Caki2 (cell line): ENCODE measurements around the gene OPA3. TPM values are rescaled to one million over a fixed set of nuclear protein-coding genes. Genes with fewer than 3 reads are reported as not detected.
"Not testable (repeated sequence)": the region's sequence is repeated elsewhere in the genome, so short reads cannot be mapped to it uniquely, and the experiment has no call there.

Experiments used
- DNase-seq: peaks from one replicate; pipeline ENCODE4 v3.0.0-alpha.2; 2015; ENCODE audit warnings: low read depth
- in situ Hi-C: cut with HindIII; loops from 2 replicates; pipeline ENCODE4 v1.10.0; 2016; ENCODE audit warnings: low sequenced_read_pairs, low pct_unique_long_range_greater_than_20kb, mixed read lengths
- total RNA-seq: library from RNA; depleted of rRNA; stranded (reverse); fragments of >200 nt; shearing (Covaris generic); gene quantifications from 2 replicates; pipeline ENCODE4 v1.2.3, GENCODE V29; 2014; ENCODE audit warnings: low replicate concordance

The OPA3 gene
- total RNA-seq, 1 experiment from 2014 or later = 9.4 TPM

DNA sequence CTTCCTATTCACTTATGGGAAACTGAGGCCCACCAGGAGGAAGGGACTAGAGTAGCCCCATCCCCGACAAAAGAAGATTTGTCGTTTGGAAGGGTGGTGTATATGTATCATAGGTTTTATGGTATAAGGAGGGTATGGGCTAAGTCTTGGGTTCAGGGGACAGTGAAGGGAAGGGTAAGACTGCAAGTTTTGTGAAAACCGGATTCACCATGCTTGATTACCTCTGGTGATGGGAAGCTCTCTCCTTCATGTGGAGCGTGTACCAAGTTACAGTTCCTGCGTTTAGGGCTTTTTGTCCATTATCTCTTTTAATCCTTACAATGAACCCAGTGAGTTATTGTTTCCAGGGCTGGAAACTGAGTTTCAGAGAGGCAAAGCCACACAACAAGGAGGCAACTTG lies 73.5 kb downstream of the OPA3 start:
- no peak for DNase-seq
- in situ Hi-C loops = no loop called here

GRCh38 chr19:45510352-45510751 lies 74.2 kb downstream of the OPA3 start:
- in situ Hi-C loops = not testable (repeated sequence)

DNA sequence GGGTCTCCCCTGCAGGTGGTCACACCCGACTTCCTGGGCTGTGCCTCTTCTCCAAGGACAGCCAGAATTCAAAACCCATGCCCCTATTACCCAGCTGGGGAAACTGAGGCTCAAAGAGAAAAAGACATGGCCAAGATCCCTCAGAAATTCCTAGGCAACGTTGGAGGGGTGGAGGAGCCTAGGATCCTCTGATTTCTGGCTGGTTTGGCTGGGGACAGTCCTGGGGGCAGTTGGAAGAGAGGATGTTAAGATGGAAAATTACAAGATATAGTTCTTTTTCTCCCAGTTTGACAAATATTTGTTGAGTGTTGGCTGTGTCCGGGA lies 74.9 kb downstream of the OPA3 start:
- in situ Hi-C loops = no loop called here
- DNase-seq = no peak

More at GRCh38 chr19:45510352-45510751, 74.2 kb downstream of the OPA3 start:
- DNase-seq = not testable (repeated sequence)

- in situ Hi-C loops = no loop called here
- DNase-seq = peak; percentile 51
These were observed 75.5 kb downstream of the OPA3 start for GRCh38 chr19:45508861-45509691.

DNA sequence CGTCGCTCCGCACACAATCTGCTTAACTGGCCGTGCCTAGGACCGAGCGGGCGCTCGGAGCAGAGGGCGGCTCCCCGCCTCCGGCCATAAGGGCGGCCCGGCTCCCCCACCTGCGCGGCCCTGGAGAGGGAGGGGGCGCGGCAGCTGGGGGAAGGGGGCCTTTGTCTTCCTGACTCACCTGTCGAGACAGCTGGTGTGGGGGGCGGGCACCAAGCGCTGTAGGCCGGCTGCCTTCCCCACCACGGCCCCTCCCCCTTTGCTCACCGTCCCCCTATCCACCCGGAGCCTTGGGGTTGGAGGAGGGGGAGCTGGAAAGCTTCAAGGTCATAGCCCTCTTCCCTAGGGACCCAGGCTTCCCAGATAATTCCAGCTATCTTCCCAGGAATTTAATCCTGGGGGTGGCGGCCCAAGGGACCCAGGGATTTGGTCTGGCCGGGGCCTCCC lies 76.2 kb downstream of the OPA3 start:
- DNase-seq = peak; percentile 44
- in situ Hi-C loops = no loop called here

DNA sequence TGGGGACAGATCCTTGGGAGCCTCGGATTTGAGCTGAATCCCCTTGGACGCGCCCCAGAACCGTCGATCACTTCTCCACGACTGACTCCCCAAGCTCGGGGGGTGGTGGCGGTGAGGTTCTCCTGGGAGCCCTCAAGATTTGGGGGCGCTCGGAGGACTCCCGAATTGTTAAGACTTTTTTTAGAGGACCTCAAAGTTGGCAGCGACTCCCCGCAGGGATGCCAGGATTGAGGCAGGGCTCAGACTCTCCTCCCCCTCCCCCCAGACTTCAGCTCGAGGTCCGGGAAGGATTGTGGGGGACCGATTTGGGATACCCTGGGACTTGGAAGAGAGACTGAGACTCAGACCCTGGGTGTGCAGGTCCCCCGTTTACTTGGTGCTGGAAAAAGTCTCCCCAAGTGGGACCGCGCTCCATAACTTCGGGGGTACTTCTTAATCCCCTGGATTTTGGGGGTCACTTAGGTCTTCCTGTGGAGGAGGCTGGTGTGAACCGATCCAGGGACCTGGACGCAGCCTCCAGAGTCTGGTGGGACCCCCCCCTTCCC lies 76.7 kb downstream of the OPA3 start:
- in situ Hi-C loops = no loop called here
- no peak for DNase-seq

DNA sequence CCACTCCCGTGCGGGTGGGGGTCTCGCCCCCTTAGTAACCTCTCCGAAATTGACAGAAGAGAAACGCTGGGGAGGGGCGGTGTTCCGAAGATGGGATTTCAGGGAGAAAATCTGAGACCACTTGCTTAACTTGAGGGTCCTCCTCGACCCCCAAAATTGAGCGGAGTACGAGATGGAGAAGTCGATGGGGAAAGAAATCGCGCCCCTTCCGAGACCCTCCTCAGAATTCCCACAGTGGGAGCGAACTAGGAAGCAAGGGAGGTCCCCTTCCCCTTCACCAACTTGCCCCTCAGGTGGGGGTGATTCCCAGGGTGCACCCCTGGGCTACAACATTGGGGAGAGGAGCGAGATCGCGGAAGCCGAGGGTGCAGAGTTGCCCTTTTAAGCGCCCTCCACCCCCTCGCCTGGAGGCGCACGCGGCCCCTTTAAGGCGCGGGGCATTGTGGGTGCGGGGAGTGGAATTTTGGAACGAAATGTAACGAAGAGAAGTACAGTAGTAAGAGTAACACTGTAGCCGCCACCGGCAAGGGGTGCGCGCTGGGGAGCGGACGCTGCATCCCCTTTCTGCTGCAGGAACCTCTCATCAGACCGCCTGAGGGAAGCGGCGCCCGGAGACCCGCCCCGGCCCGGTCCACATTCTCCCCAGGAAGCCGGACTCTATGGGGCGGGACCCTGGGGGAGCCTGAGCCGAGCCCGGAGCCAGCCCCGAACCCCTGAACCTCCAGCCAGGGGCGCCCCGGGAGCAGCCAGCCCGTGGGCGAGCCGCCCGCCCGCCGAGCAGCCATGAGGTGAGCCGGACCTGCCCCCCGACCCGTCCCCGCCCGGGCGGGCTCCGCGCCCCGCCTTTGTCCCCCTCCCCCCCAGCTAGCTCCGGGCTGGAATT lies 77.4 kb downstream of the OPA3 start, which contains the start of gene VASP:
VASP (plus strand) TSS at position 491 of the 883 bp plus-strand sequence; CDS start at position 784, 293 bp downstream.
- in situ Hi-C loops = no loop called here
- peak; percentile 90 for DNase-seq

- in situ Hi-C loops = no loop called here
- peak; percentile 96 for DNase-seq
These were observed 78.2 kb downstream of the OPA3 start for GRCh38 chr19:45506246-45506988.

DNA sequence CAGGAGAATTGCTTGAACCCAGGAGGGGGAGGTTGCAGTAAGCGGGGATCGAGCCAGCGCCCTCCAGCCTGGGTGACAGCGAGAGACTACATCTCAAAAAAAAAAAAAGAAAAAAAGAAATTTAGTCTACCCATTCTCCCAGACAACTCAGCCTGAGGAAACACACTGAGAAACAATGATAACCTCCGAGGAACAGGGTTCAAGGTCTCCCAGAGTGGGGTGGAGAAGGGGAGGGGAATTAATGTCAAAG lies 78.7 kb downstream of the OPA3 start:
- in situ Hi-C loops = no loop called here
- DNase-seq = no peak

- DNase-seq = no peak
- in situ Hi-C loops = no loop called here
These were observed 79.2 kb downstream of the OPA3 start for GRCh38 chr19:45505151-45505995.

DNA sequence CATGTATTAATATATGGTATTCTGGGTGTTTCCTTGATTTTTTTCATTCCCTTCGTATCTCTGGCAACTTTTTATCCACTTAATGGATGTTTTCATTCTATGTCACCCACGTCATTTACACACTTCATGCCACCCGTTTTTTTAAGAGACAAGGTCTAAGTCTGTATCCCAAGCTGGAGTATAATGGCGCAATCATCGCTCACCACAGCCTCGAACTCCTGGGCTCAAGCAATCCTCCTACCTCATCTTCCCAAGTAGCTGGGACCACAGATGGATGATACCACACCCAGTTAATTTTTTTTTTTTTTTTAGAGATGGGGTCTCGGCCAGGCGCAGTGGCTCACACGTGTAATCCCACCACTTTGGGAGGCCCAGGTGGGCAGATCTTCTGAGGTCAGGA lies 80.7 kb downstream of the OPA3 start:
- in situ Hi-C loops = no loop called here
- no peak for DNase-seq

GRCh38 chr19:45502111-45502510 lies 82.5 kb downstream of the OPA3 start:
- DNase-seq = no peak
- in situ Hi-C loops = no loop called here

DNA sequence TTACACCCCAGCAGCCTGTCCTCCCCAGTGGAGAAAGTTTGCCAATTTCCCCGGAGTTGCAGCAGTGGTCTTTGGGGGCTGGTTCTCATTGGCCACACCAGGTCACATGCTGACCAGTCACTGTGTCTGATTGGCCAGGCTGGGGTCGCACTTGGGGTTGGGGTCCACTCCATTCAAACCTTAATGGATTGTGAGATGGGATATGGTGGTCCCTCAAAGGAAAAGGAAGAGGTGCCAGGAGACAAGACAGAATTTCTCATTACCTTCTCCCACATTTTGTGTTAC lies 82.9 kb downstream of the OPA3 start:
- in situ Hi-C loops = no loop called here
- no peak for DNase-seq

GRCh38 chr19:45500918-45501729 lies 83.5 kb downstream of the OPA3 start:
- DNase-seq = no peak
- in situ Hi-C loops = no loop called here

DNA sequence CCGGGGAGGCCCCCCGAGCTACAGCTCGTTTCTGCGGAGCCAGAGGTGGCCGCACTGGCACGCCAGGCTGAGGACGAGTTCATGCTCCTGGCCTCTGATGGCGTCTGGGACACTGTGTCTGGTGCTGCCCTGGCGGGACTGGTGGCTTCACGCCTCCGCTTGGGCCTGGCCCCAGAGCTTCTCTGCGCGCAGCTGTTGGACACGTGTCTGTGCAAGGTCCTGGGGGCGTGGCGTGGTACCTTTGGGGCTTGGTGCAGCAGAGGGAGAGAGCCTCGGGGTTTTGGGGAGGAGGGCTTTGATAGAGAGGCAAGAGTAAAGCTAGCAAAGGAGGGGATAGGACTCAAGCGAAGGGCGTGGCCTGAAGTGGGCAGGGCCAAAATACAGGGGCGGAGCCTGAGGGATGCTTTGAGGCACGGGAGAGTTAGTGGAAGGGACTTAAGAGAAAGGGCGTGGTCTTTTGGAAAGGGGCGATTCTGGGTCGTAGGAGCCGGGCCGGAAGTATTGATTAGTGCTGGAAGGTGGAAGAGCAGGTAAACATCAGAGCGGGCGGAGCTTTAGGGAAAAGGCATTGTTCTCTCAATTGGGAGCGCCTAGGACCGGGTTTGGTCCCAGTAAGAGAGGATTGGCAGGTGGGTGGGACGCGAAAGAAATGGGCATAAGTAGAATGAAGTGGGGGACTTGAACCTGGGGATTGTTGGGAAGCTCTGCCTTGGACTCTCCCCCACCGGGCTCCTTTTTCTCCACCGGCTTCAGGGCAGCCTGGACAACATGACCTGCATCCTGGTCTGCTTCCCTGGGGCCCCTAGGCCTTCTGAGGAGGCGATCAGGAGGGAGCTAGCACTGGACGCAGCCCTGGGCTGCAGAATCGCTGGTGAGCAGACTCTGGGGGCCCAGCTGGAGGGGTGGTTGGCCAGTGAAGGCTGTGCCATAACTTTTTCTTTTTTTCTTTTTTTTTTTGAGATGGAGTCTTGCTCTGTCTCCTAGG lies 85.1 kb downstream of the OPA3 start:
- in situ Hi-C loops = no loop called here
- DNase-seq = no peak
